HG03060 (cell line): Measurements from ENCODE around the gene SEL1L3.

ENCODE experiments used
- ATAC-seq: cut with Tn5 transposase; IDR thresholded peaks from one replicate; pipeline ENCODE4 v1.9.1; 2021; ENCODE audit warnings: low read depth, moderate number of reproducible peaks; ENCODE audit not compliant: unreplicated experiment

Gene SEL1L3

DNA sequence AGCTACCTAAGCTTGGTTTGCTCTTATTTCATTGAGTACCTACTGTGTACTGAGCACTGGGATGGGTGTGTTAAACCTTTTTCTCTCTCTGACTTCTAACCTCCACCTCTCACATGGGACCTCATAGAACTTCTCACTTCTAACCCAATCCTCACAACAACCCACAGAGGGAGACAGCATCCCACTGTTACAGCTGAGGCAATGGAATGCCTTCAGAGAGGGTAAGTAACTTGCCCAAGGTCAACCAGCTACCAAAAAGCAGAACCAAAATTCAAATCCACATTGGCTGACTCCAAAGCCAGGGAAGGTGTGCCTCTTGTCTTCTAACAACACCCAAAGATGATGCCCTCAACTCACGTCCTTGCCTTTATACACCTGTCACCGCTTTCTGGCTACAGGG, 5.4 kb downstream of the SEL1L3 start:
- ATAC-seq, result no peak

DNA sequence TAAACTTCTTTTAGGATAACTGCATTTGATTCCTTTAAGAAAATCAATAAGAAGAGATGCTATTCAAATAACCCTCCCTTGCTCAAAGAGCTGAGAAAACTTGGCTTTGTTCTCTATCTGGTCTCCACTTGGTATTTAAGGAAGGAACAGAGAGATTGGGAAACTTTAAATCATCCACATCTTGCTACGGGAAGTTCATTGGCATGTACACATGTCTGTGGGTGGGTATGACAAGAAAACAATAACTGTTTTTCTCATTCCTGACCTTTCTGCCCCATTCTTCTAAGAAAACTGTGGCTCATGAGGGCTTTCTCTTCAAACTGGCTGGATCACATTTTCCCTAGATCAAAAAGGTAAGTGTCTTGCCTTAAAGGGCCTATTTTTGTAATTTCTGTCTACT, 6.0 kb downstream of the SEL1L3 start:
- ATAC-seq, result no peak

DNA sequence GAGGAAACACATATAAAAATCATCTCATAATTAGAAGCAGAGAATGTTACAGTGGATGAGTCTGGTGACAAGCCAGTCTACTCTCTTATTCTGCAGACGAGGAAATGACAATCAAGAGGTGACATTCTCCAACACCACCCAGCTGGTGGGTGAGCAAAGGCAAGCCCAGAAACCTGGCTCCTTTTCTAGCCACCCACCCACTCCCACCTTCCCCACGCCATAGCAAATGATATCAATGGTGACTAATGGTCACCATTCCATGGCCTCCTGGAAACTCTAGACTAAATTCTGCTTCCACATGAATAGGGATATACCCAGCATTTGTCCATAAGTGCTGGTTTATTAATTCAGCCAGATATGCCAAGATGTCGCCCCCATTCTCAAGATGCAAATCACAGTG, 10.7 kb downstream of the SEL1L3 start:
- ATAC-seq, result no peak

DNA sequence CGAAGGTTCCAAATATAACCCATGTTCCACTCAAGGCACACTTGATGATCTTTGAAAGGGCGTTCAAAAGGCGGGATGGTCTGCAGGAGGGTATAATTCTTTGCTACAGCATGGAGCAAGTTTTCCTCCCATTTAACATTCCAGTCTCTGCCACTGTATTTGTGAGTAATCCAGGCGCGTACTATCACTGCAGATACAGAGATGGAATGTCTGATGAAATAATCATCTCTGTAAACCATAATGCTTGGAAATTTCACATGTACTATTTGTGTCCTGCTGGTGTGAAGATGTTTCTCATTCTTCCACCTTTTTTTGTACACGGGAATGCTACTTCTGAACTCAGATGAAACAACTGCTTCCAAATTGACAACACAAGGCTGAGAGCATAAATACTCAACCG, 15.5 kb downstream of the SEL1L3 start:
- ATAC-seq, result no peak

DNA sequence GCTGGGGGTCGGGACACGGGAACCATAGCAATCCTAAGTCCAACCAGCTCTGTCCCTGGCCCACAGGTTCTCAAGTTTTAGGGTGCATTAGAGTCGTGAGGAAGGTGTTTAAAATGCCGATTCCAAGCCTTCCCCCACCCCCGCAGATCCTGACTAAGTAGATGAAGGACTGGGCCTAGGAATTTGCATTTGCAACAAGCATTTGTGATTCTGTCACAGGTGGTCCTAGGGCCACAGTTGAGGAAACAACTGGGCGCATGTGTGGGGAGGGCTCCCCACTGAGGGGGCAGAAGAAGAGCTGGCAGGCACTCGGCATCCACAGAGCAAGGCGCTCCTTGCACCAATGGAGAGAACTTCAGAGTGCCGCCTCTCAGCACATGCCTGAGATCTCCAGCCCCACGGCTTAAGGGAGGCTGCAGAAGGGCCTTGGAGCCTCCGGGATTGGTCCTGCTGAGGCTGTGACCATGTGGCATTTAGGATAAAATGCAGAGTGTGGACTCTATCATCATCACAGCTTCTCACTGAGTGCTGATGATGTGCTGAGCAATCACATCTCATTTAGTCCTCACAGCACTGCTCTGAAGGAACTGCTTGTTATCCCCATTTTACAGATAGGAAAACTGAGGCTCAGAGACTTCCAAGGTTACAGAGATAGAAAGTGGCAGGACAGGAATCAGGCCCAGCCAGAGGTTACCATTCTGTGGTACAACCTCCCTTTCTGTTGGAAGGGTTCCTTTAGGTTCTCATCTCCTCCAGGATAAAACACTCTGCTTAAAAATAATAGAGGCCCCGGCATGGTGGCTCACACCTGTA, 16.7 kb downstream of the SEL1L3 start:
- no peak for ATAC-seq

DNA sequence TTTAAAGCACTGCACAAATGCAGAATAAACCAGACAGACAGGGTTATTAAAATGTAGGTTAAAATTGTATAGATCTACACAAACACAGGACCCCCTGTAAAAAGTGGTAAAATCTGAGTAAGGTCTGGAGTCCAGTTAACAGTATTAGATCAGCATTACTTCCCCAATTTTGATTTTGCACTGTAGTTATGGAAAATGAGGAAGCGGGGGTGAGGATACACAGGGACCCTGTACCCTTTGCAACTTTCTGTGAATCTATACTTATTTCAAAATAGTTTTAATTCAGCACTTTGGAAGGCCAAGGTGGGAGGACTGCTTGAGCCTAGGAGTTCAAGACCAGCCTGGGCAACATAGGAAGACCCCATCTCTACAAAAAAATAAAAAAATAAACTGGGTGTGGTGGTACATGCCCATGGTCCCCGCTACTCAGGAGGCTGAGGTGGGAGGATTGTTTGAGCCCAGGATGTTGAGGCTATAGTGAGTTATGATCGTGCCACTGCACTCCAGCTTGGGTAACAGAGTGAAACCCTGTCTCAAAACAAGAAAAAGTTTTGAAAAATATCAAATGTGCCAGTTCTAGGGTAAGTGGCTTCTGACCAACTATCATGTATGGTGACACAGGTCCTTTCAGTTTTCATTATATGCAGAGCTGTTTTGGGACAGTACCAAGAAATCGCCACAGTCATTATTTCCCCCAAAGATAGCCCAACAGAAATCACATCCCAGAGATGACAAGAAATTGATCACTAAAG, 17.7 kb downstream of the SEL1L3 start:
- ATAC-seq, result no peak

DNA sequence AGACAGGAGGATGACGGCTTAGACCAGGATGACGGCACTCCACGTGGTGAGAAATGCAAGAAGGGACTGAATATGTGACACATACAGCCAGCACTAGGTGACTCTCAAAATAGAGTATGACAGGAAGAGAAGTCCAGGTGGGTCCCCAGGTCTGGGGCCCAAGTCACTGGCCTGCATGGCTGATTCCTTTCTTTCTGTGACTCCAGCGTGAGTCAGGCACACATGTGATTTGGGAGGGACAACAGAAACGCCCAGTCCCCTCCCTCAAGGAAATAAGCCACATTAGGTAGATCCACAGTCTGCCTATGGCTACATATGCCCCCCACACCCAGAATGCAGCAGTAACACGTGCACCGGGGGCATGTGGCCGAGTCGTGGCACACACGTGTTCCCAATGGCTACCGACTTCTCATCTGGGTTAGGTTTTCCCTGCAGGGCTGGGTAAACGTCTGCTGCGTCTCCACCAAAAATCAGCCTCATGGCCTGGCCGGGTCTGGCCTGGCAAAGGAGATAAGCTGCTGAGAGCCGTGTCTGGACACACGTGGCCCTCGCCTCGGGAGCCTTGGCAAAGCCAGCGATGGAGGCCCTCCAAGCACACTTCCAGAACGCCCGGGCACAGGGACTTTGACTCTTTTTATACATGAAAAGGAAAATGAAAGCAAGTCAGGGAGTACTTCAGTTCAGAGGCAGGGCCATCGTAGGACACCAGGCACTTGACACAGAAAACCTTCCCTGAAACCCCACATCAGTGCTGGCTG, 19.3 kb downstream of the SEL1L3 start:
- no peak for ATAC-seq

DNA sequence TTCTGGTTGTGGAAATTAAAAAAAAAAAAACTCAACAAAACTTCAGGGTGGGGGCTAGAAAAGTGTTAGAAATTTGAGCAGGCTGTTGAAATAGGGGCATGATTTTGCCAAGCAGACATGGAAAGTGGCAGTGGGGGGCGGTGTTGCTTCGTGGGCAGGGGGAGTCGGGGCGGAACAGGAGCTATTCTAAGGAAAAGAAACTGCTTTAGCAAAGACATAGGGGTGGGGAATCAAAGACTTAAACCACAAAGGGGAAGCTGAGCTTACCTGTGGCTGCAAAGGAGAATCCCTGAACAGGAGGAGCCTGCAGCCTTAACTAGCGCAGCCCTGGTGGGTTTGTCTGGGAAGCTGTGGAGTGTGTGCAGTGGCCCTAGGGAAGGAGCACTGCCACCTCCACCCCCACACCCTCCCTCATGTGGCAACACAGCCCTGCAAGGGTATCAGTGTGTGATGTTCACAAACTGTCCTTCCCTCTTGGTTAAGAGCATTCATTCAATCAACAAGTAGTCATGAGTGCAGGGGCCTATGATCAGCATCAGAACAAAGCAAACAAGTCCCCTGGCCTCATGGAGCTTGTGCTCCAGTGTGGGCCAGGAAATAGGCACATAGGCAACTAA, 20.5 kb downstream of the SEL1L3 start:
- no peak for ATAC-seq

DNA sequence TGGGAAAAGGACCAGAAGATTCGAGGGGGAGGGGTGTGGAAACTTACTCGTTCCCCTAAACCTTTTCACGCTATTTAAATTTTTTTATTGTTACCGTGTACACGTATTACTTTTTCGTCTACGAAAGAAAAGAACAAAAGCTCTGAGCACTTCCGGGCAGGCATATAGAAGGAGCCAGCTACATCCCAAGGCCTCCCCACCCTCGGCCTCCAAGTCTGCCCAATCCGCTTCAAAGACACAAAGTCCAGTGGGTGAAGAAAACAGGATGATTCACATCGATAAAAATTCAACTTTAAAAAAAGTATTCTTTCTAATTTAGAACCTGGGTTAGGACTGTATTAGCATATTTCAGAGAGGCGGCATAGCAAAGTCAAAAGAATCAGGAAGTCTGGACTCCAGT, 23.1 kb downstream of the SEL1L3 start:
- ATAC-seq, result no peak

DNA sequence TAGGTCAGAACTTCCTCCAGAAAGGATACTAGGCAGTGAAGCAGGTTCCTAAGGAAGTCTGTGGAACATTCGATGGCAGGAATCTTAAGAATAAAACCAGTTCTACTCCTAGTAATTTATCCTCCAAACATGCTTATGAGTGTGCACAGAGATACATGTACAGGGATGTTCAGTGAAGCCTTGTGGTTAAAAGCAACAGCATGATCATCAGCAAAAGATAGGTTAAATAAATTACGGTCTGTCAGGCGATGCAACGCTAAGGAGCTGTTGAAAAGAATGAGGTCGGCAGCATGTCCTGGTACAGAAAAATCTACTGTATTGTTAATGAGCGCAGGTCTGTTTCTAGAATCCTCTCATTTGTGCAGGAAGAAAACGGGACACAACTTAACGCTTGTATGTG, 23.6 kb downstream of the SEL1L3 start:
- no peak for ATAC-seq

DNA sequence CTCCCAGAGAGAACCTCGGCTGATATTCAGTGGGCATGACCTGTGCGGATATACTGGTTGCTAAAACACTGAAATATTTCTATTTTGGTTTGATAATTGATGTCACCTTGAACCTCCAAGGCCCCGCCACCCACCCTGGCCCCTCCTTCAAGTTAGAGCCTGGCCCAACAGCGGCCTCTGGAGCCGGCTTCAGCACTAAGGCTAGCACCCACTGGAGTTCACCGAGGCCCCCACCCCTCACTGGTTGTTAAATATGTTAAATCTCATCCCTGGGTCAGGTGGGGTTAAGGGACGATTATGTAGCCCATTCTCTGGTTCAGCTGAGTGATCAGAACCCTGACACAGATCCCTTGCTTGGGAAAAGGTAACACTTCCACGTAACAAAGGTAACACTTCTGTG, 24.3 kb downstream of the SEL1L3 start:
- no peak for ATAC-seq

DNA sequence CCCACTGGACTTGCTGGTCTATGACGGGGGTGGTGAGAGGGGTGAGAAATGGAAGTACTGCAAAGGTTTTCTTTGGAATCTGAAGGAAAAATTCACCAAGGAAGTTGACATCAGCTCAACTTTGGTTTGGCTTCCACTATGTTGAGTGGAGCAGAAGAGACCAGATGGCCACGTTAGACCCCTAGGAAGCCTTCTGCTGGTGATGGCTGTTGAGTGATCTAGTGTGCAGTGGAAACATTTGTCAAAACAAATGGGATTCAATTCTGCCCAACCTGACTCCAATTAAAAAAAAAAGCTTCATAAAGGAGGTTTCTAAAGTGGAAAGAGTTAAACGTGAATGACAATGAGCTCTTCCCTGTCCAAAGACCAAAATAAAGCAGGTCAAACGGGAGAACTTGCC, 25.7 kb downstream of the SEL1L3 start:
- no peak for ATAC-seq

DNA sequence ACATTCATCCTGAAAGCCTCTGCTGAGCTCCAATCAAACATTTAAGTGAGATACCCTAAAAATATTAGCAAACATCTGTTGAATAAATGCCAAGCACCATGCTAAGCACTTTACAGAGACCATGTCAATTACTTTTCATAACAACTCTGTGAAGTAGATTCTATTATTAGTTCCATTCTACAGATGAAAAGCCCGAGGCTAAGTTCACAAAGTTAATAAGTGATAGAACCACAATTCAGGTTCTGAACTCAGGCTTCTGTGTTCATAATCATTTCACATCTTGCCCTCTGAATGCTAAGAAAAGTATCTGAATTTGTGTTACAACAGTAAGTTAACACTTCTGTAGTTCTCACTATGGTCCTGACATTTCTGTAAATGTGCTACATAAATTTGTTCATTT, 27.4 kb downstream of the SEL1L3 start:
- ATAC-seq, result no peak

DNA sequence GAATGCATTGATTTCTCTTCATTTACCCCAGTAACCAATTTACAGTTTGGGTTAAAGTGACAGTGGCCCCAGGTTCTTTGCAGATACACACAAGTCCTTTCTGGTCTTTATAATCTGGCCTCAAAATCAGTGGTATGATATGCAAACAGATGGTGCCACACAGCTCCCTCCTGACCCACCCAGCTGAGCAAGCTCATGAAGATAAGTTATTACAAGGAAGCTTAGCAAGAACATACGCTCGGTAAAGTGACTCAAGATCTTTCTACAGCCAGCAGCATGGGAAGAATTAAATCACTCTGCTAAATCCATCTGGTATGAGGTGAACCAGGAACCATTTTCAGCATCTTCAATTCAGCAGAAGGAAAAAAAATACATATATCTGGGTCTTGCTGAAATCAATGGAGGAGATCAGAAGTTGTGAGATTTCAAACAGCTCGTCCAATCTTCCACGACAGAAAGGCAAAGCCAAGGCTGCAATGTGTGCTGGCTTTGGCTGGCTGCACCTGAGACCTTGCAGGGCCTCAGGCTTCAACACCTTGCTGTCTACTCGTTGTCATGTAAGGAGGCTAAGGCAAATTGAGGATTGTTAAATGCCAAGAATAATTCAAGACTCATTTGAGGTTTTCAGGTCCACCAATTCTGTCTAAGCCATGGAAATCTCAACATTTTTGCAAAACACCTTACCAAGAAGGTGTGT, 28.2 kb downstream of the SEL1L3 start:
- ATAC-seq, result no peak

DNA sequence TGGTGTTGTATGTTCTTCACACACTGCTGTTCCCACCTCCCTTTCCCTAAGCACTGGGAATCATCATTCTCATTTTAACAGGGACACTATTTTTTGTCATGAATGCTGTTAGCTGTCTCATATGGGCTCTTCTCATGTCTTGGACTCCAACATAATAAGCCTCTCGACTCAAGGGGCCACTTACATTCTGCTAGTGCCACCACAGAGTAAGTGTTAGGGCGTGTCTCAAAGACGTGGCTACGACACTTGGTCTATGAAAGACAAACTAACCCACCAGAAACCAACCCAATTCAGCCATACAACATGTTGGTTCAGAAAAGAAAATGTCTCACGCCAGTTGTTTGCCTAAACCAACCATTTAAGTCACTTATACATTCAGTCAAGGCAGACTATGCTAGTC, 32.2 kb downstream of the SEL1L3 start:
- no peak for ATAC-seq

DNA sequence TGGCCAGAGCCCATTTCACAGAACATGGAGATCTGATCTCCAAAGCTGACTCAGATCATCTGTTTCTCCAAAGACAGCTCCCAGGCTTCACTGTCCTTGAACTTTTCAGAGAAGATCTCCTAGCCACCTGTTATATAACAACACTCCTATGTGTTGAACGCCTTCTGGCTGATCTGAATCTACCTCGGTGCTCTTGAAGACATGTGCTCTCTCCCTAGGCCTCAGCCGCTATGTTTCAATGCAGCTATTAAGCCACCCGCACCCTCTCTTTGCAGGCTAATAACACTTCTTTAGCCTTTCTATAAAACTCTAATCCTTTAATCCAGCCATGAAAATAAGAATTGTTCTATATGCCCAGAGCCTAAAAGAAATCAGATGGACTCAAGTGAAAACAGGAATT, 34.9 kb downstream of the SEL1L3 start:
- ATAC-seq, result no peak

DNA sequence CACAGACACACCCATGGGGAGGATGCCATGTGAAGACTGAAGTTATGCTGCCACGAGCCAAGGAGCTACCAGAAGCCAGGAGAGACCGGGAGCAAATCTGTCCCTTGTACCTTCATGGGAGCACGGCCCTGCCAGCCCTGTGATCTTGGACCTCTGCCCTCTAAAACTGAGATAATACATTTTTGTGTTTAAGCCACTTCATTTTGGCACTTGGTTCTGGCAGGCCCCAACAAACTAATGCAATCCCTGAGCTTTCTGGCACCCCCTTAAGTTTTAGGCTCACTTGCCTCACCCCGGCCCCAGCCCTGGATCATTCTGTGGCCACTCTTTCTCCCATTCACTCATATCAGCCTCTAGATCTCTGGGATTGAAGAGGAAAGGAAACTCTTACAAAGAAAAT, 35.4 kb downstream of the SEL1L3 start:
- ATAC-seq, result no peak

DNA sequence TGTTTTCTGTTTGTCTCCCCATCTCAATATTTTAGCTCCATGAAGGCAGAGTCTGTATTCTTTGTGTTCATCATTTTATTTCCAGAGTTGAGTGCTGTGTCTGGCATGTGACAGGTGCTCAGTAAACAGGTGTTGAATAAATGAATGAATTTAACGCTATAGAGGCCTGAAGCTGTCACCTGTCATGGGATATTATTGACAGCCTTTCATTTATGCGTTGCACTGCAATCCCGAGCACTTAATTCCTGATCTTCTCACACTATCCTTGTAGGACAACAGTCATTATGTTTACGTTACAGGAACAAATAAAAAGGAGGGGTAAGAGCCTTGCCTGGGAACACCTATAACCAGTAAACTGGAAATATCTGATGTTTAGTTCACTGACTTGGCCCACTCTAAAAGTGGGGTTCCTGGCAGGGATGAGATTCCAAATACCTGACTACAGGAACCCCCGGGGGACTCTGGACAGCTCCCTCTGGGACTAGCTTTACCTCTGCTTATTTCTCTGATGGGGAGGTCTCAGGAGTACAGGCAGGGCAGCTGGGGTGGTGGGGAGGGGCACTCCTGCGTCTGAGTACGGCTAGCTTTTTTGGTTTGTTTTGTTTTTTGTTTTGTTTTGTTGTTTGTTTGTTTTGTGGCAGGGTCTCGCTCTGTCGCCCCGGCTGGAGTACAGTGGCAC, 36.6 kb downstream of the SEL1L3 start:
- ATAC-seq, result no peak

DNA sequence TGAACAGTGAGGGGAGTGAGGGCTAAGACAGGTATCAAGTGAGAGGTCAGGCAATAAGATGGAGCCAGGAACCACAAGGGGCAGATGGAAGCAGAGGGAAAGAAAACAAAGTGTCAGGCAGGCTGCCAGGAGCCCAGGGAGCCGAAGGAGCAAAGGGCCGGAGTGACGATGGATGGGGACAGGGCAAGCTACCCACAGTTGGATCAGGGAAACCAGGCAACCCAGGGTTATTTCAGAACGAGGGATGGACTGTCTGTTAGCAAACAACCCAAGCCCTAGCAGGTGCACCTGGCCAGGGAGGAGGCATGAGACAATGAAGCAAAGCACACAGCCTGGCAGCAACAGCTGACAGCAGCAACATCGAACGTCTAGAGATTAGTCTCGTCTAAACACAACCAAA, 39.2 kb downstream of the SEL1L3 start:
- ATAC-seq, result no peak

DNA sequence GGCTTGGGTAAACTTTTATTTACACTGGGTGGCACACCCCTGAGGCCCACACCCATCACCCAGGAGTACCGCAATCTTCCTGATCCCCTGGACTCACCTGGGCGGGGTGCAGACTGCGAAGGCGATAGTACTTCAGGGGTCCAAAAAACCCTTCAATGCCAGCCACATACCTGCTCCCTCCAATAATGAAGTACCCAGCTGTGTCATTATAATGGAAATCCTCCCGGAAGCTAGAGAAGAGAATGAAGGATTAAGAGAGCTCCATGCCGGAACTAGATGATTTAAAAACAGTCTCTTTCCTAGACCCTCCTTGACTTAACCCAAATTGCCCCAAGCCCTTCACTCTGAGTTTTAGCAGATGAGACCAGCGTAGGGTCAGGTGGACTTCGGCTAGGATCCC, 40.9 kb downstream of the SEL1L3 start:
- no peak for ATAC-seq
